Body of pancreas (tissue), 4 donors: ENCODE data around the gene CACNG5.

Experiments
- CTCF ChIP-seq, 7 experiments: fragments of 450-650 bp in 4 of 7; fragments of 200-600 bp in 3 of 7; sonication (generic) in 3 of 7; IDR thresholded peaks; one replicate each; pipeline ENCODE4 v1.5.1; 2016 to 2019; ENCODE audit warnings: antibody characterized with exemption in 7 of 7
- POLR2A ChIP-seq, 3 donors: fragments of 450-650 bp; IDR thresholded peaks; one replicate each; pipeline ENCODE4 v1.6.1; 2016; ENCODE audit warnings: antibody characterized with exemption in 3 of 3, mild to moderate bottlenecking in 2 of 3

- TF ChIP-seq CTCF (IDR thresholded peaks at IDR 0.05), result no peak
- TF ChIP-seq POLR2A (IDR thresholded peaks at IDR 0.05), result no peak
Observed at GRCh38 chr17:66829386-66829864, 5.5 kb upstream of the CACNG5 start.
